ENCODE data around the gene TBC1D22A.
A peak's percentile ranks its signal among the peaks of the same experiment; 100 is the strongest.

The TBC1D22A gene

GRCh38 chr22:47121791-47122190 is 359.3 kb downstream of the TBC1D22A start:
- DNase-seq (ENCODE audit: low read depth in 1 of 2, low spot score in 1 of 2): no peak
- in situ Hi-C loops (cut with HindIII; ENCODE audit: low pct_unique_long_range_greater_than_20kb, low sequenced_read_pairs): no loop called here
- TF ChIP-seq JUND (IDR thresholded peaks at IDR 0.05; ENCODE audit: low read depth): no peak

GRCh38 chr22:47122441-47123000 is 360.1 kb downstream of the TBC1D22A start:
- in situ Hi-C loops (cut with HindIII; ENCODE audit: low pct_unique_long_range_greater_than_20kb, low sequenced_read_pairs): no loop called here

GRCh38 chr22:47123006-47123826 is 360.8 kb downstream of the TBC1D22A start:
- no peak for TF ChIP-seq JUND (IDR thresholded peaks at IDR 0.05; ENCODE audit: low read depth)
- no peak for DNase-seq (ENCODE audit: low read depth in 1 of 2, low spot score in 1 of 2)
- in situ Hi-C loops (cut with HindIII; ENCODE audit: low pct_unique_long_range_greater_than_20kb, low sequenced_read_pairs): no loop called here

More at GRCh38 chr22:47122441-47123000, 360.1 kb downstream of the TBC1D22A start:
- TF ChIP-seq JUND (IDR thresholded peaks at IDR 0.05; ENCODE audit: low read depth): no peak
- DNase-seq (ENCODE audit: low read depth in 1 of 2, low spot score in 1 of 2): no peak

GRCh38 chr22:47123827-47124442 is 361.5 kb downstream of the TBC1D22A start:
- in situ Hi-C loops (cut with HindIII; ENCODE audit: low pct_unique_long_range_greater_than_20kb, low sequenced_read_pairs): no loop called here
- no peak for TF ChIP-seq JUND (IDR thresholded peaks at IDR 0.05; ENCODE audit: low read depth)
- no peak for DNase-seq (ENCODE audit: low read depth in 1 of 2, low spot score in 1 of 2)

GRCh38 chr22:47124451-47124881 is 362.0 kb downstream of the TBC1D22A start:
- in situ Hi-C loops (cut with HindIII; ENCODE audit: low pct_unique_long_range_greater_than_20kb, low sequenced_read_pairs): no loop called here
- TF ChIP-seq JUND (IDR thresholded peaks at IDR 0.05; ENCODE audit: low read depth): no peak
- DNase-seq (ENCODE audit: low read depth in 1 of 2, low spot score in 1 of 2): no peak

- no peak for TF ChIP-seq JUND (IDR thresholded peaks at IDR 0.05; ENCODE audit: low read depth)
- in situ Hi-C loops (cut with HindIII; ENCODE audit: low pct_unique_long_range_greater_than_20kb, low sequenced_read_pairs): no loop called here
- DNase-seq (ENCODE audit: low read depth in 1 of 2, low spot score in 1 of 2): no peak
Measured at GRCh38 chr22:47124961-47125360, 362.5 kb downstream of the TBC1D22A start.

- DNase-seq (ENCODE audit: low read depth in 1 of 2, low spot score in 1 of 2): no peak
- in situ Hi-C loops (cut with HindIII; ENCODE audit: low pct_unique_long_range_greater_than_20kb, low sequenced_read_pairs): no loop called here
- TF ChIP-seq JUND (IDR thresholded peaks at IDR 0.05; ENCODE audit: low read depth): no peak
Measured at GRCh38 chr22:47125603-47126002, 363.2 kb downstream of the TBC1D22A start.

GRCh38 chr22:47126344-47126811 is 363.9 kb downstream of the TBC1D22A start:
- no peak for TF ChIP-seq JUND (IDR thresholded peaks at IDR 0.05; ENCODE audit: low read depth)
- no peak for DNase-seq (ENCODE audit: low read depth in 1 of 2, low spot score in 1 of 2)
- in situ Hi-C loops (cut with HindIII; ENCODE audit: low pct_unique_long_range_greater_than_20kb, low sequenced_read_pairs): no loop called here

GRCh38 chr22:47127441-47127871 is 365.0 kb downstream of the TBC1D22A start:
- DNase-seq (ENCODE audit: low read depth in 1 of 2, low spot score in 1 of 2): no peak
- TF ChIP-seq JUND (IDR thresholded peaks at IDR 0.05; ENCODE audit: low read depth): no peak
- in situ Hi-C loops (cut with HindIII; ENCODE audit: low pct_unique_long_range_greater_than_20kb, low sequenced_read_pairs): no loop called here

- DNase-seq (ENCODE audit: low read depth in 1 of 2, low spot score in 1 of 2): no peak
- no peak for TF ChIP-seq JUND (IDR thresholded peaks at IDR 0.05; ENCODE audit: low read depth)
- in situ Hi-C loops (cut with HindIII; ENCODE audit: low pct_unique_long_range_greater_than_20kb, low sequenced_read_pairs): no loop called here
Measured at GRCh38 chr22:47128216-47128615, 365.8 kb downstream of the TBC1D22A start.

GRCh38 chr22:47128622-47129215 is 366.3 kb downstream of the TBC1D22A start:
- no peak for DNase-seq (ENCODE audit: low read depth in 1 of 2, low spot score in 1 of 2)
- no peak for TF ChIP-seq JUND (IDR thresholded peaks at IDR 0.05; ENCODE audit: low read depth)
- in situ Hi-C loops (cut with HindIII; ENCODE audit: low pct_unique_long_range_greater_than_20kb, low sequenced_read_pairs): no loop called here

GRCh38 chr22:47129902-47130635 is 367.6 kb downstream of the TBC1D22A start:
- no peak for TF ChIP-seq JUND (IDR thresholded peaks at IDR 0.05; ENCODE audit: low read depth)
- in situ Hi-C loops (cut with HindIII; ENCODE audit: low pct_unique_long_range_greater_than_20kb, low sequenced_read_pairs): no loop called here
- peak; percentile 64 to 93 for DNase-seq (ENCODE audit: low read depth in 1 of 2, low spot score in 1 of 2)

All from T47D (cell line).